ENCODE results near the gene CHRNB1.

Gene CHRNB1
- total RNA-seq = 1.9 to 9.6 (median 4.7) reads per million in 17 experiments

DNA sequence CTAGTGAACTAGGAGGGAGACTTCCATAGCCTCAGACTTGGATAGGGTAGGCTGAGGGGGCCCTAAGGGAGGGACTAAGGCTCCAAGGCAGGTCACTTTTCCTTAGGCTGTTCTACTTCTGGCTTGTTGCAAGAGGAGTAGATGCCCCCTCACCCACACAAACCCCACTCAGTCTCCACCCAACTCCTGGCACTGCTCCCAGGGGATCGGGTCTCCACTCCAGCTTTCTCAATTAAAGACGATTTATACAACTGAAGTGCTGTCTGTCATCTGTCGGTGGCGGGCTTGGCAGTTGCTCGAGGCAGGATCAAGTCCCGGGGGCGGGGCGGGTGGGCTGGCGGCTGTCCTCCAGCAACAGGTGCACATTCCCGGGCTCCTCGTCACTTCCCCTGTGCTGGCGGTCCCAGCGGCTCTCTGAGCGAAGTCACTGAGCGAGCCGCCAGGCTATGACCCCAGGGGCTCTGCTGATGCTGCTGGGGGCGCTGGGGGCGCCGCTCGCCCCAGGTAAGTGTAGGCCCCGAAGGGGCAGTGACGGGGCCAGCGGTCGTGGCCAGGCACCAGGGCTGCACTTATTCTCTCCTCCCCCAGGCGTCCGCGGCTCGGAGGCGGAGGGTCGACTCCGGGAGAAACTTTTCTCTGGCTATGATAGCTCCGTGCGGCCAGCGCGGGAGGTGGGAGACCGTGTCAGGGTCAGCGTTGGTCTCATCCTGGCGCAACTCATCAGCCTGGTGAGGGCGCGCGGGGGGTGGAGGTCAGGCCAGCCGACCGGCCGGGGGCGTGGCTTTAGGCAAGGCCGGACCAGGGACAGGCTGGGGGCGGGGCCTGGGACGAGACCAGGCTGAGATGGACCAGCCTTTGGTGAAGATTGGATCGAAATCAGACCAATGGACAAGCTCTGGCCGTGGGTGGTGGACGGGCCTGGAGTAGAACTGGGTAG lies at the start of gene CHRNB1:
TSS of gene CHRNB1 (plus strand) at position 380 of the 937 bp plus-strand sequence. CDS start at position 447, 67 bp downstream.
- DNase-seq = peak; percentile 75 to 91 (median 80)

- no peak for DNase-seq
These were observed 48.7 kb upstream of the CHRNB1 start for GRCh38 chr17:7396147-7396546.

- DNase-seq = no peak
These were observed 46.2 kb upstream of the CHRNB1 start for GRCh38 chr17:7398612-7399011.

DNA sequence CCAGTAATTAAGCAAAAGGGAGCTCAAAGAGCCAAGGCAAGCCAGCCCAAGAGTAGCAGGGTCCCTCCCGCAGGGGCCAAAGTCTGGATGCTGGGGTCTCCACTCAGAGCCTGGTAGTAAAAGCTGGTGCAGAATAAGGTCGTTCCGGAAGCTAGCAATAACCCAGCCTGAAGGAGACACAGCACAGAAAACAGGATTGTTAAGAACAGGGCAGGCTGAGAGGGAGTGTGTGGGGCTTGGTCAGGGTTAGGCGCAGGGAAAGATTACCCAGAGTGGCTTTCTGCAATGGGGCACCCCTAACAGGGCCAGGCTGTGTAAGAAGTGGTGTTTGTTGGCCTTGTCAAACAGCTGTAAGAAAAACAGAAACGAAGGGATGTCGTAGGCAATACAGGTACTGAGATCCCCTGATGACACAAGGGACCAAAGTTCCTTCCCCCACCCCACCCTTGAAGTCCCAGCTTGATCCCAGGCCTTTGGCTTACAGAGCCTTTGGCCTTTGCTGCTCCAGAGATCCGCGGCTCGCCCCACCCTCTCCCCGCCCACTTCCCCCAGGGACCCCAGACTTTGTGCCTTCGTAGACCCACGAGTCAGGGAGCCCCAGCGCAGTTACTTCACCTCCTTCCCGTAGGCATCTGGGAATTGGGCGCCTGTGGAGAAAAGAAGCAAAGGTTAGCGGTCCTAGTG lies 41.7 kb upstream of the CHRNB1 start:
- peak in 2 of 4 experiments; percentile 11 to 33 for DNase-seq

DNA sequence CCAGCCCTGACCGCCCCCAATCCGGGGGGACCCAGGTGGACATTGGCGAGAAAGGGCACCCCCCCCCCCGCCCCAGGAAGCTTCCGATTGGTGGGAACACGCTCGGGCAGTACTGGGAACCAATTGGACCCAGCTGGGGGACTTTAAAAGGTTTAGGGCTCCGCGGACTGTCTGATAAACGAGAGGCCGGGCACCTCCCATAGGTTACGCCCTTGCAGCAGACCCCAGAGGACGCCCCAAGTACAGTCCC lies 41.2 kb upstream of the CHRNB1 start:
- no peak for DNase-seq

DNA sequence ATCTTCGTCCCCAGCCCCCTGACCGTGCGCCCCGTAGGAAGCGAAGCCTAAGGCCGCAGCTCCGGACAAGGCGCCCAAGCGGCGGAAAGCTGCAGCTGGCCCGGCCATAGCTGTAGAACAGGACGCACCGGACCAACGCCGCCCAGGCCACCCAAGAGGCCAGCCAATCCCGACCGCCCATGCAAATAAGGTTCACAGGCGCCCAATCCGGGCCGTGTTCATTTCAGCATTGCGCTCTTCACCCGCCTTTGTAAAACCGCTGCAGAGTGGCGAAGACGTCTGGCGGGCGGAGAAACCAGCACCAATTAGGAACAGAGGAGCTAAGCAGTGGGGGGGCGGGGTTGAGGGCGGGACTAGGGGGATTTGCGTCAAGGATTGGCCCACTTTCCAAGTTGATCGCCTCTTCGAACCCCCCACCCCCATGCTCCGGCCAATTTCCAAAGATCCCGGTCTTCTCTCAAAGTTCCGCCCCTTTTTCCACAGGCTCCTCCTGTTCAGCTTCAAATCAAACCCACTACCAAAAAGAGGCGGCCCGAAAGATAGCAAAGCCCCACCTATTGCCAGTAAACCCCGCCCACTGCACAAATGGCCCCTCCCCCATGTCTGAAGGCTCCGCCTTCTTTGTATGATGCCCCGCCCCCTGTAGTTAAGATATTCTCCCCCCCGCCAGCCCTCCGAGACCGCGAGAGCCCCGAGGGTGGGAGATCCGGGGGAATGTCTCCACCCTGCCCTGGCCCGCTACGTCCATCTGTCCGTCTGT lies 40.7 kb upstream of the CHRNB1 start, which contains the start of gene TMEM256:
TSS of gene TMEM256 (minus strand) at position 121 of the 760 bp plus-strand sequence. CDS start at position 108, 13 bp downstream.
- DNase-seq = peak; percentile 99

- DNase-seq = peak in 3 of 4 experiments; percentile 8 to 64 (median 14)
These were observed 40.0 kb upstream of the CHRNB1 start for GRCh38 chr17:7404737-7405349.

- DNase-seq = no peak
These were observed 39.3 kb upstream of the CHRNB1 start for GRCh38 chr17:7405350-7406234.

DNA sequence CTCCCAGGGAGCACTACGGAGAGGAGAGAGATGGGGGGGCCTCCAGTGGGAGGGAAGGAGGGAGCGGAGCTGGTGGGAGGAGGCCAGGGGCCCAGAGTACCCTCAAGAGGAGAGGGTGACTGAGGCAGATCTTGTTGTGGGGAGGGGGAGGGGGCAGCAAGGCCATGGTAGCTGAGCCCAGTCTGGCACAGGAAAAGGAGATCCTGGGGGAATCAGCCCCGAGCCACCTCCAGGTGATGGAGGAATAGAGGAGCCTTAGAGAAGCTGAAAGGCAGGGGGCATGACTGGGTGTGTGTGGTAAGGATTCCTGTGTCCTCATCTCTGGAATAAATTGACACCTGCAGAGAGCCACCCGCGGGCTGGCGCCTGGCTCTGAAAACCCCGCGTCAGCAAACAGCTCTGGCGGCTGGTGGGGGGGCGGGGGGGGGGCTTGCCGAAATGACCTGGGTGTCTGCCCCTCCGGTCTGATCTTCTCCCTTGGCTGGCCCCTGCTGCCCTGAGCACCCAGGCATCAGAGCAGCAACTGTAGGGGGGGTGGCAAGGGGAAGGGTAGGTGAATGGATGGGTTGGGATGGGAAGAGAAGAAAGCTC lies 38.5 kb upstream of the CHRNB1 start:
- DNase-seq = no peak

GRCh38 chr17:7407082-7407481 lies 37.8 kb upstream of the CHRNB1 start:
- no peak for DNase-seq

- DNase-seq = no peak
These were observed 37.2 kb upstream of the CHRNB1 start, which contains the start of gene NLGN2 for GRCh38 chr17:7407485-7408251. Gene NLGN2 (plus strand): TSS chr17:7407845. CDS start chr17:7408256, 411 bp downstream.

DNA sequence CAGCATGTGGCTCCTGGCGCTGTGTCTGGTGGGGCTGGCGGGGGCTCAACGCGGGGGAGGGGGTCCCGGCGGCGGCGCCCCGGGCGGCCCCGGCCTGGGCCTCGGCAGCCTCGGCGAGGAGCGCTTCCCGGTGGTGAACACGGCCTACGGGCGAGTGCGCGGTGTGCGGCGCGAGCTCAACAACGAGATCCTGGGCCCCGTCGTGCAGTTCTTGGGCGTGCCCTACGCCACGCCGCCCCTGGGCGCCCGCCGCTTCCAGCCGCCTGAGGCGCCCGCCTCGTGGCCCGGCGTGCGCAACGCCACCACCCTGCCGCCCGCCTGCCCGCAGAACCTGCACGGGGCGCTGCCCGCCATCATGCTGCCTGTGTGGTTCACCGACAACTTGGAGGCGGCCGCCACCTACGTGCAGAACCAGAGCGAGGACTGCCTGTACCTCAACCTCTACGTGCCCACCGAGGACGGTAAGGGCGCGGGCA lies 36.6 kb upstream of the CHRNB1 start:
- peak in 2 of 4 experiments; percentile 36 to 50 for DNase-seq

DNA sequence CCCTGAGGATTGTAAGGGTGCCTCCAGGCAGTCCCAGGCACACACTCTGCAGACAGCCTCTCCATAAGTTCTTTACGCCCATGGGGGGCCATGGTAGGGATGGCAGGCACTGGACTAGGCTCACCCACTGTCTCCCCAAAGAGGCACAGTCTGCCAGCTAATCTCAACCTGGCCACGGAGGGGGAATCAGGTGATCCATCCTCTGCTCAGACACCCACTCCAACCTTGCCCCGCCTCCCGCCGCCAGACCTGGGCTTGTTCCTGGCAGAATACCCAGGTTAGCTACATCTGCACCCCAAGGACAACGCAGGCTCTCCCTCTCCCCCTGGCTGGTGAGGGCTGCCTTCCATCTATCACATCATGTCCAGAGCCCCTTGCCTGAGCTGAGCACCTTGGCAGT lies 36.0 kb upstream of the CHRNB1 start:
- no peak for DNase-seq

- no peak for DNase-seq
These were observed 35.1 kb upstream of the CHRNB1 start for GRCh38 chr17:7409716-7410115.

DNA sequence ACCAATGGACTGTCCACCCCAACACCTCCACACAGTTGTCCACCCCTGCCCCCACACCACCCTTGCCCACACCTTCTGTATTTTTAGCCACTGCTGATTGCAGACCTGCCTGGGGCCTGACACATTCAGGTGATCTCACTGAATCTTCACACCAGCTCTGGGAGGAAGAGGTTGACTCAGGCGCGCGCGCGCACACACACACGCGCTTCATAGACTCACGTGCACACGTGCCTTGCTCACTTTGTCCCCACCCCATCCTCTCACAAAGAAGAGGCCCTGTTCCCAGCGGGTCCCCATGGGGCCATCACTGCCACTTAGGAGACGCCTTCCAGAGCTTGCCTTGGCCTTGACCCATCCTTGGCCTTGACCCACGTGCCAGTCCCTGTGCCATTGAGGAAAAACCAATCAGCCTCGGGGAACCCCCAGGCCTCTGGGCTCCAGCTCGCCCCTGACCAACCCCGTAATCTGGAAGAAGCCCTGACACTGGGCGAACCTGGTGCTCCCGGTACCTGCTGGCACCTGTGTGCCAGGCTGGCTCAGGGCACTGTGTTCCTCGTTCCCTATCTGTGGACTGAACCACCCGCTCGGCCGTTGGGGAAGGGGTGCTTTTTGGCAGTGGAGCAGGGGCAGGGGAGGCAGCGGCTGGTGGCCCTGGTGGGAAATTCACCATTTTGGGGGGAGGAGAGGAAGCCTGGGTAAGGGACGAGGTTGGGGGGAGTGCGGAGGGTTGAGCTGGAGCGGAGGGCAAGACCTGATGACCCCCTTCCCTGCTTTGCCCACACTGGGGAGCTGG lies 34.0 kb upstream of the CHRNB1 start:
- no peak for DNase-seq

GRCh38 chr17:7411427-7411750 lies 33.5 kb upstream of the CHRNB1 start:
- no peak for DNase-seq

DNA sequence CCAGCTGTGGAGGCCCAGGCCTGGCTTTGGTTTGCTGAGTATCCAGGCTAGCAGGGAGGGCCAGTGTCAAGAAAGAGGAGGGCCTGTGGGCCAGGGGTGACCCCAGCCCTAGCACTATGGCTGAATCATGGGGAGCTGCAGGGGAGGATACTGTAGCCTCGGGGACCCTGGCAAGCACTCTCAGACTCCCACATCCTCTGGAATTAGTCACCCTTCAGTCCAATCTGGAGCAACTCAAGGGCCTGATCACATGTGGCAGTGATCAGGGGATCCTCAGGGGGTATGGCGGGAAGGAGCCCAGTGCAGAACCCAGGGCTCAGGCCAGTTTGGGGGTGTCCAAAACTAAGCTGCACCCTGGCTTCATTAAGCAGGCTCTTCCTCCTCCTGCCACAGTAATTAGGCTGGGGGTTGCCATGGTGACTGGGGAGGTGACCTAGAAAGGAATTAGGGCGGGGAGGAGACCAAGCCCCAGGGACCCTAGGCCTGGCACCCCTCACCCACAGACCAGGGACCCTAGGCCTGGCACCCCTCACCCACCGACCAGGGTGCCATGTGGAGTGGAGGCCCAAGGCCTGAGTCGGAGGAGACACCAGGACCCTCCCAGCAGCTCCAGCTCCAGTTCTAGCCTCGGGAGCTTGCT lies 31.4 kb upstream of the CHRNB1 start:
- no peak for DNase-seq

- no peak for DNase-seq
These were observed 30.0 kb upstream of the CHRNB1 start for GRCh38 chr17:7414837-7415236.

DNA sequence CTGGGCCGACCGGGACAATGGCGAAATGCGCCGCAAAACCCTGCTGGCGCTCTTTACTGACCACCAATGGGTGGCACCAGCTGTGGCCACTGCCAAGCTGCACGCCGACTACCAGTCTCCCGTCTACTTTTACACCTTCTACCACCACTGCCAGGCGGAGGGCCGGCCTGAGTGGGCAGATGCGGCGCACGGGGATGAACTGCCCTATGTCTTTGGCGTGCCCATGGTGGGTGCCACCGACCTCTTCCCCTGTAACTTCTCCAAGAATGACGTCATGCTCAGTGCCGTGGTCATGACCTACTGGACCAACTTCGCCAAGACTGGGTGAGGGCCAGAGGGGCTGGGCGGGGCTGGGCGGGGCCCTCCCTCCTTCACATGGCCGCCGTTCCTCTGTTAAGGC lies 29.1 kb upstream of the CHRNB1 start:
- no peak for DNase-seq
